Neural progenitor cell (in vitro differentiated cells): ENCODE measurements around the gene ATP6V0D1. TPM values are rescaled to one million over a fixed set of nuclear protein-coding genes. Genes with fewer than 3 reads are reported as not detected.

Experiments
- DNase-seq: peaks from one replicate; pipeline ENCODE4 v3.0.0-alpha.2; 2016; ENCODE audit warnings: low spot score
- H2AFZ ChIP-seq: fragments of 200-600 bp; sonication (generic); replicated peaks from 2 replicates; pipeline ENCODE4 v1.6.1; 2016; ENCODE audit warnings: antibody characterized with exemption
- H3F3A ChIP-seq: fragments of 200-600 bp; sonication (generic); 2 replicates; pipeline ENCODE4 v1.6.1; 2016; ENCODE audit warnings: antibody characterized with exemption, low read depth
- H3K27ac ChIP-seq: fragments of 200-600 bp; sonication (generic); 2 replicates; pipeline ENCODE4 v1.5.1; 2016; ENCODE audit warnings: mild to moderate bottlenecking
- H3K27me3 ChIP-seq: fragments of 200-600 bp; sonication (generic); 2 replicates; pipeline ENCODE4 v1.6.1; 2016; ENCODE audit warnings: mild to moderate bottlenecking, moderate library complexity
- H3K36me3 ChIP-seq: fragments of 200-600 bp; sonication (generic); 2 replicates; pipeline ENCODE4 v1.5.1; 2016
- H3K4me1 ChIP-seq: fragments of 200-600 bp; sonication (generic); 2 replicates; pipeline ENCODE4 v1.6.1; 2016; ENCODE audit warnings: mixed run types
- H3K4me2 ChIP-seq: fragments of 200-600 bp; sonication (generic); 2 replicates; pipeline ENCODE4 v1.6.1; 2016
- H3K4me3 ChIP-seq: fragments of 200-600 bp; sonication (generic); 2 replicates; pipeline ENCODE4 v1.5.1; 2016
- H3K79me2 ChIP-seq: fragments of 200-600 bp; sonication (generic); 2 replicates; pipeline ENCODE4 v1.6.1; 2016; ENCODE audit warnings: low read depth
- H3K9ac ChIP-seq: fragments of 200-600 bp; sonication (generic); 2 replicates; pipeline ENCODE4 v1.6.1; 2016
- H3K9me3 ChIP-seq: fragments of 200-600 bp; sonication (generic); 2 replicates; pipeline ENCODE4 v1.5.1; 2016; ENCODE audit warnings: low read depth
- H4K20me1 ChIP-seq: fragments of 200-600 bp; sonication (generic); 2 replicates; pipeline ENCODE4 v1.6.1; 2016; ENCODE audit warnings: low read depth
- H3K27ac Mint-ChIP-seq: 3 replicates; pipeline ENCODE4 v1.8.0; 2021; ENCODE audit warnings: mixed read lengths
- H3K27me3 Mint-ChIP-seq: 2 replicates; pipeline ENCODE4 v1.8.0; 2022; ENCODE audit warnings: low read depth, mild to moderate bottlenecking, inconsistent platforms, moderate library complexity, mixed read lengths; ENCODE audit not compliant: insufficient read depth
- H3K36me3 Mint-ChIP-seq: 3 replicates; pipeline ENCODE4 v1.8.0; 2021; ENCODE audit warnings: mixed read lengths
- H3K4me1 Mint-ChIP-seq: 3 replicates; pipeline ENCODE4 v1.8.0; 2021; ENCODE audit warnings: mixed read lengths
- H3K4me3 Mint-ChIP-seq: 3 replicates; pipeline ENCODE4 v1.8.0; 2021; ENCODE audit warnings: mild to moderate bottlenecking, moderate library complexity, mixed read lengths
- H3K9me3 Mint-ChIP-seq: 3 replicates; pipeline ENCODE4 v1.8.0; 2020; ENCODE audit warnings: mixed read lengths
- CTCF ChIP-seq: fragments of 200-600 bp; sonication (generic); IDR thresholded peaks from 2 replicates; pipeline ENCODE4 v1.5.1; 2017; ENCODE audit warnings: antibody characterized with exemption, mild to moderate bottlenecking
- EZH2 ChIP-seq: fragments of 200-600 bp; sonication (generic); IDR thresholded peaks from 2 replicates; pipeline ENCODE4 v1.6.1; 2017; ENCODE audit warnings: antibody characterized with exemption, mild to moderate bottlenecking, moderate library complexity
- EZH2phosphoT487 ChIP-seq: fragments of 200-600 bp; sonication (generic); IDR thresholded peaks from 2 replicates; pipeline ENCODE4 v1.6.1; 2017; ENCODE audit warnings: antibody characterized with exemption
- total RNA-seq: library from RNA; depleted of rRNA; stranded (reverse); fragments of >200 nt; gene quantifications from 2 replicates; pipeline ENCODE4 v1.2.3, GENCODE V29; 2015; ENCODE audit warnings: low replicate concordance

Gene ATP6V0D1
- total RNA-seq, 1 donor from 2014 or later: 29.7 TPM

GRCh38 chr16:67456391-67457081, 24.4 kb downstream of the ATP6V0D1 start:
- Histone ChIP-seq H4K20me1 (peaks cover 43% of the 10 kb centered on the region), H3K9me3 (no peaks in the 10 kb centered on the region), H3K79me2 (no peaks in the 10 kb centered on the region), H3K4me2 (no peak overlapping the region), H3K9ac (no peak overlapping the region), H2AFZ (no peak overlapping the region), H3K4me3 (no peak overlapping the region), H3K27ac (no peak overlapping the region), H3F3A (no peaks in the 10 kb centered on the region), H3K36me3 (no peaks in the 10 kb centered on the region), H3K4me1 (no peaks in the 10 kb centered on the region), H3K27me3 (no peaks in the 10 kb centered on the region)
- Mint-ChIP-seq H3K9me3 (no peaks in the 10 kb centered on the region), H3K36me3 (peaks cover 6% of the 10 kb centered on the region), H3K27ac (peak overlapping the region; percentile 79), H3K4me3 (no peak overlapping the region), H3K27me3 (peaks cover 5% of the 10 kb centered on the region), H3K4me1 (peaks cover 30% of the 10 kb centered on the region)
- TF ChIP-seq CTCF (peak; percentile 36), EZH2 (no peak)
- no peak for DNase-seq

GRCh38 chr16:67454852-67455251, 26.1 kb downstream of the ATP6V0D1 start:
- H3K9ac ChIP-seq: no peak overlapping the region
- peaks cover 5% of the 10 kb centered on the region for H3K27me3 Mint-ChIP-seq
- no peaks in the 10 kb centered on the region for H3K4me1 ChIP-seq
- H2AFZ ChIP-seq: no peak overlapping the region
- no peaks in the 10 kb centered on the region for H3K9me3 ChIP-seq
- peaks cover 36% of the 10 kb centered on the region for H3K4me1 Mint-ChIP-seq
- no peak for DNase-seq
- H3K27ac ChIP-seq: no peak overlapping the region
- peaks cover 43% of the 10 kb centered on the region for H4K20me1 ChIP-seq
- no peaks in the 10 kb centered on the region for H3K27me3 ChIP-seq
- no peaks in the 10 kb centered on the region for H3K36me3 ChIP-seq
- H3K36me3 Mint-ChIP-seq: peaks cover 16% of the 10 kb centered on the region
- H3F3A ChIP-seq: no peaks in the 10 kb centered on the region
- H3K9me3 Mint-ChIP-seq: no peaks in the 10 kb centered on the region
- no peak overlapping the region for H3K27ac Mint-ChIP-seq
- no peak for TF ChIP-seq EZH2phosphoT487
- TF ChIP-seq EZH2: no peak
- TF ChIP-seq CTCF: no peak
- H3K4me2 ChIP-seq: no peak overlapping the region
- no peak overlapping the region for H3K4me3 Mint-ChIP-seq
- no peak overlapping the region for H3K4me3 ChIP-seq
- H3K79me2 ChIP-seq: no peaks in the 10 kb centered on the region

- H3K9me3 Mint-ChIP-seq: no peaks in the 10 kb centered on the region
- peaks cover 16% of the 10 kb centered on the region for H3K36me3 Mint-ChIP-seq
- H3K9ac ChIP-seq: no peak overlapping the region
- H3K27ac Mint-ChIP-seq: peak overlapping the region; percentile 4
- H2AFZ ChIP-seq: no peak overlapping the region
- H3K4me3 Mint-ChIP-seq: no peak overlapping the region
- H3K4me1 Mint-ChIP-seq: peaks cover 36% of the 10 kb centered on the region
- H3F3A ChIP-seq: no peaks in the 10 kb centered on the region
- no peaks in the 10 kb centered on the region for H3K36me3 ChIP-seq
- no peak for DNase-seq
- H3K27ac ChIP-seq: no peak overlapping the region
- H3K4me1 ChIP-seq: no peaks in the 10 kb centered on the region
- no peak overlapping the region for H3K4me2 ChIP-seq
- H3K4me3 ChIP-seq: no peak overlapping the region
- H4K20me1 ChIP-seq: peaks cover 37% of the 10 kb centered on the region
- peaks cover 5% of the 10 kb centered on the region for H3K27me3 Mint-ChIP-seq
- H3K79me2 ChIP-seq: no peaks in the 10 kb centered on the region
- TF ChIP-seq EZH2phosphoT487: no peak
- no peak for TF ChIP-seq CTCF
- no peak for TF ChIP-seq EZH2
- no peaks in the 10 kb centered on the region for H3K27me3 ChIP-seq
- no peaks in the 10 kb centered on the region for H3K9me3 ChIP-seq
Measured at GRCh38 chr16:67454104-67454503, 26.9 kb downstream of the ATP6V0D1 start.
